ENCODE results near the gene SOX6.

The SOX6 gene

DNA sequence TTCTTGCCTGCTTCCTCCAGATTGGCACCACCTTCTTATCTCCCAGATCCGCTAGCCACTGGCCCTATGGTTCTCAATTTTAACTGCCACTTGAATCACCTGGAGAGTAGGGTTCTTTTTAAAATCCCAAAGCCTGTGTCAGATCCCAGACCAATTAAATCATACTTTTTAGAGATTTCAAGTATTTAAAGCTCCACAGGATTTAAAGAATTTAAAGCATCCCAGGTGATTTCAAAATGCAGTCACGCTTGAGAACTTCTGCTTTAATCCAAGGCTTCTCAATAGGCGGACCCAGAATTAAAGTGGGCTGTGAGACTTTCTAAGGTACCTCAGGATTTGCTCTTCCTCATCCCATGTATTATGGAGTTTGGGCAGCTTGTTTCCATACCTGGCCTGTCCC is 400.0 kb downstream of the SOX6 start:
- TF ChIP-seq, protein P1, sequence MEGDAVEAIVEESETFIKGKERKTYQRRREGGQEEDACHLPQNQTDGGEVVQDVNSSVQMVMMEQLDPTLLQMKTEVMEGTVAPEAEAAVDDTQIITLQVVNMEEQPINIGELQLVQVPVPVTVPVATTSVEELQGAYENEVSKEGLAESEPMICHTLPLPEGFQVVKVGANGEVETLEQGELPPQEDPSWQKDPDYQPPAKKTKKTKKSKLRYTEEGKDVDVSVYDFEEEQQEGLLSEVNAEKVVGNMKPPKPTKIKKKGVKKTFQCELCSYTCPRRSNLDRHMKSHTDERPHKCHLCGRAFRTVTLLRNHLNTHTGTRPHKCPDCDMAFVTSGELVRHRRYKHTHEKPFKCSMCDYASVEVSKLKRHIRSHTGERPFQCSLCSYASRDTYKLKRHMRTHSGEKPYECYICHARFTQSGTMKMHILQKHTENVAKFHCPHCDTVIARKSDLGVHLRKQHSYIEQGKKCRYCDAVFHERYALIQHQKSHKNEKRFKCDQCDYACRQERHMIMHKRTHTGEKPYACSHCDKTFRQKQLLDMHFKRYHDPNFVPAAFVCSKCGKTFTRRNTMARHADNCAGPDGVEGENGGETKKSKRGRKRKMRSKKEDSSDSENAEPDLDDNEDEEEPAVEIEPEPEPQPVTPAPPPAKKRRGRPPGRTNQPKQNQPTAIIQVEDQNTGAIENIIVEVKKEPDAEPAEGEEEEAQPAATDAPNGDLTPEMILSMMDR (IDR thresholded peaks at IDR 0.05) = no peak
- H3K27ac ChIP-seq = no peak overlapping the region
- H3K27me3 ChIP-seq = no peaks in the 10 kb centered on the region
- no peaks in the 10 kb centered on the region for H3K9me3 ChIP-seq
- H3K36me3 ChIP-seq = no peaks in the 10 kb centered on the region
- H3K4me1 ChIP-seq (ENCODE audit: control insufficient read depth in 1 of 2, insufficient read depth in 1 of 2, low read depth in 1 of 2, low read length in 1 of 2) = no peaks in the 10 kb centered on the region
- no peak overlapping the region for H3K4me3 ChIP-seq (ENCODE audit: low read depth in 1 of 2, low read length in 1 of 2)

- Histone ChIP-seq H3K36me3 (no peaks in the 10 kb centered on the region), H3K9me3 (no peaks in the 10 kb centered on the region), H3K4me3 (ENCODE audit: low read depth in 1 of 2, low read length in 1 of 2) (no peak overlapping the region), H3K4me1 (ENCODE audit: control insufficient read depth in 1 of 2, insufficient read depth in 1 of 2, low read depth in 1 of 2, low read length in 1 of 2) (no peaks in the 10 kb centered on the region), H3K27ac (no peak overlapping the region), H3K27me3 (no peaks in the 10 kb centered on the region)
- TF ChIP-seq, protein P1 (IDR thresholded peaks at IDR 0.05) = no peak
These were observed 400.8 kb downstream of the SOX6 start for GRCh38 chr11:15955595-15955994.

DNA sequence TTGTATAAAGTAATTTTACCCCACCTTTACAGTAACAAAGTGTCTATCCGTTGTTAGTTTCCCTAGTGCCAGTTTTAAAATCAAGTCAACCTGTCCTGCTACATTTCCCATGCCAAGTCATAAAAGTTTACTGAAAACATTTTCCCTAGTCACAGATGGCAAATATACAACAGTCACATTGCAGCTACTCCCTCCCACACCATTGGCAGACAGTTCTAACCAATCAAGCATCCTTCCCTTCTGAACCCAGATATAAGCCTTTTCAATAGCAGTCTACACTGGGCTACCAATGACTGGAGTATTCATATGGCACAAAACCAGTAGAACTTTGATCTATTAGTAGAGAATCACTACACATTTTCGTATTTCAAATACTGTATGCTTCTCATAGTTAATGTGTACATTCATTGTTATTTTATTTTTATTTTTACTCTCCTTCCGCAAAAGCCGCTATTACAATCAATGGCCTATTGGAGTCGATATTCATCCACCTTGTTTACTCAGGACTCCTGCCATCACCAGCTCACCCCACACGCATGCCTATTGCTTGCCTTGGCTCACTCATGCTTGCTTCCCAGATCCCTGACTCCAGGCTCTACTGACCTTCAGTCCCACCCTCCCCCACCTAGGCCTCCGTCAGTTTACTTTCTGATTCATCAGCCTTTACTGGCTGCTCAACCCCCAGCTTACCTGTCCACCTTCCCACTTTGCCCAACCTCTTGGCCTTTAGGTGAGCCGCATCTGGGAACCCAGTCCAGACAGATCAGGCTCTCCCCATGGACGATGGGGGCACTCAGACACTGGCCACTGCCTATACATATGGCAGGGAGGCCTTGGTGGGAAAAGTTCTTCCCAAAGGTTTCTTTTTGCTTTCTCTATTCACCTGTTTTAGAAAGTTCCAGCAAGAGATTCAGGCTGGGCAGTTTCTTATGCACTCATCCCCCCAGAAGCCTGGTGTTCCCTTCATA is 408.4 kb downstream of the SOX6 start:
- Histone ChIP-seq H3K36me3 (no peaks in the 10 kb centered on the region), H3K9me3 (no peaks in the 10 kb centered on the region), H3K27me3 (no peaks in the 10 kb centered on the region), H3K4me1 (ENCODE audit: control insufficient read depth in 1 of 2, insufficient read depth in 1 of 2, low read depth in 1 of 2, low read length in 1 of 2) (no peaks in the 10 kb centered on the region), H3K27ac (no peak overlapping the region), H3K4me3 (ENCODE audit: low read depth in 1 of 2, low read length in 1 of 2) (no peak overlapping the region)
- TF ChIP-seq, protein P1 (IDR thresholded peaks at IDR 0.05) = no peak

DNA sequence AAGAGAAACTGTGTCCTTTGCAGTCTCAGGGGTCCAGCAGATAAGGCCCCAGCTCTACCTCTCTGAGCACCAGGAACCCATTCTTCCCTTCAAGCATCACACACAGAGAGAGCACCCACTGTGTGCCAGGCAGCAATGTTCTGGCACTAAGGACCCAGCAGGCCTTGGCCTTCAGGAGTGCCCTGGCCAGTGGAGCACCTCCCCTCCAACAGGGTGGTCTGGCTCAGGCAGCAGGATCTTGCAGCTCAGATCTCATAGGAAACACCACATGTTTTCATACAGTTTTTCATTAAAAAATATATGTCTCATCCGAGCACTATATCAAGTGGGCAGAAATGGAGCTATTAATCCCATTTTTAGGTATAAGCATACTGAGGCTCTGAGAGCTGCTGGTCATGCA is 410.6 kb downstream of the SOX6 start:
- no peaks in the 10 kb centered on the region for H3K9me3 ChIP-seq
- H3K36me3 ChIP-seq = no peaks in the 10 kb centered on the region
- peaks cover 0 to 8% of the 10 kb centered on the region in 2 experiments for H3K4me1 ChIP-seq (ENCODE audit: control insufficient read depth in 1 of 2, insufficient read depth in 1 of 2, low read depth in 1 of 2, low read length in 1 of 2)
- H3K27ac ChIP-seq = no peak overlapping the region
- H3K4me3 ChIP-seq (ENCODE audit: low read depth in 1 of 2, low read length in 1 of 2) = no peak overlapping the region
- no peaks in the 10 kb centered on the region for H3K27me3 ChIP-seq
- TF ChIP-seq, protein P1 (IDR thresholded peaks at IDR 0.05) = no peak

GRCh38 chr11:15944460-15944859 is 411.9 kb downstream of the SOX6 start:
- no peak overlapping the region for H3K4me3 ChIP-seq (ENCODE audit: low read depth in 1 of 2, low read length in 1 of 2)
- H3K4me1 ChIP-seq (ENCODE audit: control insufficient read depth in 1 of 2, insufficient read depth in 1 of 2, low read depth in 1 of 2, low read length in 1 of 2) = peaks cover 0 to 8% of the 10 kb centered on the region in 2 experiments
- H3K9me3 ChIP-seq = no peaks in the 10 kb centered on the region
- TF ChIP-seq, protein P1 (IDR thresholded peaks at IDR 0.05) = no peak
- no peaks in the 10 kb centered on the region for H3K27me3 ChIP-seq
- no peak overlapping the region for H3K27ac ChIP-seq
- H3K36me3 ChIP-seq = no peaks in the 10 kb centered on the region
